HEK293 (cell line): ENCODE results near the gene NGF.
"Not testable (repeated sequence)": the region's sequence is repeated elsewhere in the genome, so short reads cannot be mapped to it uniquely, and the experiment has no call there.

Experiments
- CTCF ChIA-PET: fragments of 350-600 bp; formaldehyde crosslinking; extraction: SDS; loops from one replicate; lab custom pipeline; 2021; ENCODE audit warnings: antibody characterized with exemption; lab: Yijun Ruan, JAX
- POLR2A ChIA-PET: fragments of 300-600 bp; formaldehyde crosslinking; extraction: SDS; loops from one replicate; lab custom pipeline; 2020; ENCODE audit warnings: antibody characterized with exemption, inconsistent platforms; lab: Yijun Ruan, JAX
- H3K27ac ChIP-seq: fragments of 200-500 bp; sonication (Bioruptor generic); 2 replicates; pipeline ENCODE4 v1.5.1; 2014; ENCODE audit warnings: low read depth, low read length, control low read depth, inconsistent platforms; ENCODE audit errors: extremely low read depth
- H3K36me3 ChIP-seq, 2 experiments: fragments of 200-500 bp in 1 of 2; sonication (Bioruptor generic) in 1 of 2; 1 replicate in 1 of 2; 2 replicates in 1 of 2; pipeline ENCODE4 v1.5.1; 2014 to 2017; ENCODE audit warnings: inconsistent platforms in 2 of 2, low read length in 2 of 2; ENCODE audit not compliant: control insufficient read depth in 2 of 2, insufficient read depth in 1 of 2
- H3K4me1 ChIP-seq: fragments of 200-500 bp; sonication (Bioruptor generic); 2 replicates; pipeline ENCODE4 v1.5.1; 2014; ENCODE audit warnings: mild to moderate bottlenecking, low read length, inconsistent platforms; ENCODE audit not compliant: control insufficient read depth, insufficient read depth
- H3K4me3 ChIP-seq: 2 replicates; pipeline ENCODE4 v1.5.1; 2011; ENCODE audit warnings: low read depth, mild to moderate bottlenecking, control low read depth, low read length, moderate library complexity
- H3K9me3 ChIP-seq: fragments of 200-500 bp; sonication (Bioruptor generic); 2 replicates; pipeline ENCODE4 v1.5.1; 2014; ENCODE audit warnings: low read depth, low read length, inconsistent platforms; ENCODE audit not compliant: control insufficient read depth, insufficient read depth
- EGR2 ChIP-seq: fragments of 450-650 bp; formaldehyde crosslinking; IDR thresholded peaks from 2 replicates; pipeline ENCODE4 v1.5.1; 2016; ENCODE audit warnings: low read depth, missing biosample characterization, missing genetic modification characterization
- GLIS2 ChIP-seq: fragments of 450-650 bp; formaldehyde crosslinking; IDR thresholded peaks from 2 replicates; pipeline ENCODE4 v1.5.1; 2016; ENCODE audit warnings: missing biosample characterization, missing genetic modification characterization
- HOXD13 ChIP-seq: sonication (generic); formaldehyde crosslinking; IDR thresholded peaks from 2 replicates; pipeline ENCODE4 v1.8.0; 2022; ENCODE audit warnings: missing genetic modification reagents, borderline replicate concordance
- KLF10 ChIP-seq: fragments of 450-650 bp; IDR thresholded peaks from 2 replicates; pipeline ENCODE4 v1.5.1; 2018; ENCODE audit warnings: missing biosample characterization, mild to moderate bottlenecking, missing genetic modification characterization
- OVOL3 ChIP-seq: fragments of 450-650 bp; formaldehyde crosslinking; IDR thresholded peaks from 2 replicates; pipeline ENCODE4 v1.5.1; 2016; ENCODE audit warnings: missing biosample characterization, missing genetic modification characterization
- REPIN1 ChIP-seq: fragments of 450-650 bp; formaldehyde crosslinking; IDR thresholded peaks from 2 replicates; pipeline ENCODE4 v1.5.1; 2017; ENCODE audit warnings: missing biosample characterization, missing genetic modification characterization, low read depth
- SALL2 ChIP-seq: fragments of 450-650 bp; formaldehyde crosslinking; IDR thresholded peaks from 2 replicates; pipeline ENCODE4 v1.5.0; 2017; ENCODE audit warnings: missing biosample characterization, mild to moderate bottlenecking, missing genetic modification characterization, borderline replicate concordance
- SETDB1 ChIP-seq: IDR thresholded peaks from one replicate; pipeline ENCODE4 v1.6.1; 2017; ENCODE audit warnings: mild to moderate bottlenecking, low read length, moderate library complexity, mixed read lengths; ENCODE audit not compliant: insufficient read length
- YY1 ChIP-seq: fragments of 450-650 bp; formaldehyde crosslinking; IDR thresholded peaks from 2 replicates; pipeline ENCODE4 v1.5.1; 2018; ENCODE audit warnings: missing biosample characterization, missing genetic modification characterization
- ZBTB21 ChIP-seq: fragments of 450-650 bp; formaldehyde crosslinking; IDR thresholded peaks from 2 replicates; pipeline ENCODE4 v1.5.1; 2017; ENCODE audit warnings: missing biosample characterization, missing genetic modification characterization
- ZFP3 ChIP-seq: fragments of 450-650 bp; formaldehyde crosslinking; IDR thresholded peaks from 2 replicates; pipeline ENCODE4 v1.5.1; 2016; ENCODE audit warnings: low read depth, missing biosample characterization, missing genetic modification characterization
- ZNF10 ChIP-seq: fragments of 450-650 bp; formaldehyde crosslinking; IDR thresholded peaks from 2 replicates; pipeline ENCODE4 v1.5.1; 2017; ENCODE audit warnings: missing biosample characterization, missing genetic modification characterization
- ZNF146 ChIP-seq: fragments of 450-650 bp; formaldehyde crosslinking; IDR thresholded peaks from 2 replicates; pipeline ENCODE4 v1.5.1; 2016; ENCODE audit warnings: missing biosample characterization, missing genetic modification characterization
- ZNF174 ChIP-seq: fragments of 450-650 bp; formaldehyde crosslinking; IDR thresholded peaks from 2 replicates; pipeline ENCODE4 v1.5.0; 2017; ENCODE audit warnings: missing biosample characterization, mild to moderate bottlenecking, missing genetic modification characterization
- ZNF175 ChIP-seq: fragments of 450-650 bp; formaldehyde crosslinking; IDR thresholded peaks from 2 replicates; pipeline ENCODE4 v1.5.1; 2016; ENCODE audit warnings: missing biosample characterization, missing genetic modification characterization
- ZNF214 ChIP-seq: fragments of 450-650 bp; formaldehyde crosslinking; IDR thresholded peaks from 2 replicates; pipeline ENCODE4 v1.5.1; 2017; ENCODE audit warnings: missing biosample characterization, mild to moderate bottlenecking, missing genetic modification characterization, borderline replicate concordance
- ZNF302 ChIP-seq: fragments of 450-650 bp; formaldehyde crosslinking; IDR thresholded peaks from 2 replicates; pipeline ENCODE4 v1.5.1; 2016; ENCODE audit warnings: missing biosample characterization, missing genetic modification characterization, low read depth
- ZNF366 ChIP-seq: fragments of 450-650 bp; formaldehyde crosslinking; conservative IDR thresholded peaks from 2 replicates; pipeline ENCODE4 v1.5.1; 2016; ENCODE audit warnings: missing biosample characterization, missing genetic modification characterization
- ZNF473 ChIP-seq: fragments of 450-650 bp; formaldehyde crosslinking; IDR thresholded peaks from 2 replicates; pipeline ENCODE4 v1.5.1; 2017; ENCODE audit warnings: missing biosample characterization, missing genetic modification characterization
- ZNF529 ChIP-seq: fragments of 450-650 bp; formaldehyde crosslinking; IDR thresholded peaks from 2 replicates; pipeline ENCODE4 v1.5.1; 2017; ENCODE audit warnings: missing genetic modification characterization, missing biosample characterization; ENCODE audit not compliant: insufficient replicate concordance
- ZNF548 ChIP-seq: fragments of 450-650 bp; formaldehyde crosslinking; IDR thresholded peaks from 2 replicates; pipeline ENCODE4 v1.5.1; 2016; ENCODE audit warnings: missing biosample characterization, missing genetic modification characterization
- ZNF623 ChIP-seq: fragments of 450-650 bp; formaldehyde crosslinking; IDR thresholded peaks from 2 replicates; pipeline ENCODE4 v1.5.1; 2016; ENCODE audit warnings: missing biosample characterization, missing genetic modification characterization
- ZNF660 ChIP-seq: fragments of 450-650 bp; IDR thresholded peaks from 2 replicates; pipeline ENCODE4 v1.5.1; 2018; ENCODE audit warnings: missing biosample characterization, mild to moderate bottlenecking, missing genetic modification characterization
- ZNF692 ChIP-seq: fragments of 450-650 bp; formaldehyde crosslinking; IDR thresholded peaks from 2 replicates; pipeline ENCODE4 v1.5.1; 2016; ENCODE audit warnings: missing biosample characterization, missing genetic modification characterization
- ZNF707 ChIP-seq: fragments of 450-650 bp; formaldehyde crosslinking; IDR thresholded peaks from 2 replicates; pipeline ENCODE4 v1.5.1; 2016; ENCODE audit warnings: missing biosample characterization, missing genetic modification characterization
- ZNF843 ChIP-seq: fragments of 450-650 bp; formaldehyde crosslinking; IDR thresholded peaks from 2 replicates; pipeline ENCODE4 v1.5.1; 2016; ENCODE audit warnings: missing biosample characterization, missing genetic modification characterization
- ZSCAN16 ChIP-seq: fragments of 450-650 bp; formaldehyde crosslinking; IDR thresholded peaks from 2 replicates; pipeline ENCODE4 v1.5.1; 2016; ENCODE audit warnings: missing biosample characterization, missing genetic modification characterization
- TF ChIP-seq, protein P1 (sequence below): fragments of 450-650 bp; formaldehyde crosslinking; IDR thresholded peaks from 2 replicates; pipeline ENCODE4 v1.5.1; 2017; ENCODE audit warnings: missing biosample characterization, missing genetic modification characterization
- TF ChIP-seq, protein P2 (sequence below): fragments of 450-650 bp; formaldehyde crosslinking; IDR thresholded peaks from 2 replicates; pipeline ENCODE4 v1.5.1; 2016; ENCODE audit warnings: missing biosample characterization, missing genetic modification characterization
- TF ChIP-seq, protein P3 (sequence below): fragments of 450-650 bp; formaldehyde crosslinking; IDR thresholded peaks from 2 replicates; pipeline ENCODE4 v1.5.1; 2016; ENCODE audit warnings: missing biosample characterization, missing genetic modification characterization

The NGF gene

GRCh38 chr1:115383455-115383854, 45.4 kb upstream of the NGF start:
- POLR2A ChIA-PET, H3K27ac ChIP-seq, H3K36me3 ChIP-seq, H3K9me3 ChIP-seq, H3K4me3 ChIP-seq, CTCF ChIA-PET, H3K4me1 ChIP-seq: not testable (repeated sequence)
- TF ChIP-seq ZNF146 (tag by site-specific recombination): peak; percentile 71

DNA sequence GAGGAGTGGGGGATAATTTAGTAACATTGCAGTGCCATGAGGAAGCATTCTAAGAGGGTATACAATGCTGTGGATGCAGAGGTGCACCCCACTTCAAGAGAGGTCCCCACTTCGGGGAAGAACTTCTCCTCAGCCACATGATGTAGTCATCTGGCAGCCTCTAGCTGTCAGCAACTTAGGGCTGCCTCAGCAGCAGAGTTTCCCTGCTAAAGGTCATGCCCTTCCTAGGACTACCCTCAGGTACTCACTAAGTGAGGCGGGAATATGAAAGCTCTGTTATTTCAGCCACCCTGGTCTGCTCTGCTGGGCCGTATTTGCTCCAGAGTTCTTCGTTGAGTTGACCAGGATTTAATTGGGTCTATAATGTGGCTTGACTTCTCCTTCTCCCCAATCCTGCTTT, 41.9 kb upstream of the NGF start:
- CTCF ChIA-PET: interaction anchor here (0.7 kb wide), 1 partner anchor 64 kb away, joined by 3 read pairs; no protein-coding TSS in a partner anchor
- TF ChIP-seq ZSCAN16 (tag by site-specific recombination) (no peak), REPIN1 (tag by site-specific recombination) (no peak), YY1 (tag by site-specific recombination) (no peak), KLF10 (tag by site-specific recombination) (no peak), SALL2 (tag by site-specific recombination) (no peak), ZNF175 (tag by site-specific recombination) (no peak), ZNF473 (no peak), SETDB1 (no peak), EGR2 (tag by site-specific recombination) (no peak), HOXD13 (no peak), ZNF366 (tag by site-specific recombination) (no peak), GLIS2 (tag by site-specific recombination) (no peak), ZNF707 (tag by site-specific recombination) (no peak)
- TF ChIP-seq, protein P1, sequence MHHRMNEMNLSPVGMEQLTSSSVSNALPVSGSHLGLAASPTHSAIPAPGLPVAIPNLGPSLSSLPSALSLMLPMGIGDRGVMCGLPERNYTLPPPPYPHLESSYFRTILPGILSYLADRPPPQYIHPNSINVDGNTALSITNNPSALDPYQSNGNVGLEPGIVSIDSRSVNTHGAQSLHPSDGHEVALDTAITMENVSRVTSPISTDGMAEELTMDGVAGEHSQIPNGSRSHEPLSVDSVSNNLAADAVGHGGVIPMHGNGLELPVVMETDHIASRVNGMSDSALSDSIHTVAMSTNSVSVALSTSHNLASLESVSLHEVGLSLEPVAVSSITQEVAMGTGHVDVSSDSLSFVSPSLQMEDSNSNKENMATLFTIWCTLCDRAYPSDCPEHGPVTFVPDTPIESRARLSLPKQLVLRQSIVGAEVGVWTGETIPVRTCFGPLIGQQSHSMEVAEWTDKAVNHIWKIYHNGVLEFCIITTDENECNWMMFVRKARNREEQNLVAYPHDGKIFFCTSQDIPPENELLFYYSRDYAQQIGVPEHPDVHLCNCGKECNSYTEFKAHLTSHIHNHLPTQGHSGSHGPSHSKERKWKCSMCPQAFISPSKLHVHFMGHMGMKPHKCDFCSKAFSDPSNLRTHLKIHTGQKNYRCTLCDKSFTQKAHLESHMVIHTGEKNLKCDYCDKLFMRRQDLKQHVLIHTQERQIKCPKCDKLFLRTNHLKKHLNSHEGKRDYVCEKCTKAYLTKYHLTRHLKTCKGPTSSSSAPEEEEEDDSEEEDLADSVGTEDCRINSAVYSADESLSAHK: no peak

GRCh38 chr1:115377411-115377810, 39.4 kb upstream of the NGF start:
- CTCF ChIA-PET: no interaction called here
- Histone ChIP-seq H3K9me3 (no peaks in the 10 kb centered on the region), H3K36me3 (no peaks in the 10 kb centered on the region), H3K4me3 (no peak overlapping the region), H3K27ac (no peak overlapping the region), H3K4me1 (no peaks in the 10 kb centered on the region)
- TF ChIP-seq ZNF660 (tag by site-specific recombination) (no peak), ZNF843 (no peak), ZNF10 (tag by site-specific recombination) (no peak), ZNF214 (no peak), ZFP3 (tag by site-specific recombination) (no peak), ZNF623 (tag by site-specific recombination) (no peak), ZNF529 (no peak), ZNF548 (tag by site-specific recombination) (no peak), ZBTB21 (no peak), ZNF174 (tag by site-specific recombination) (no peak), ZNF692 (no peak), ZNF302 (tag by site-specific recombination) (no peak), OVOL3 (tag by site-specific recombination) (no peak)
- TF ChIP-seq, protein P2, sequence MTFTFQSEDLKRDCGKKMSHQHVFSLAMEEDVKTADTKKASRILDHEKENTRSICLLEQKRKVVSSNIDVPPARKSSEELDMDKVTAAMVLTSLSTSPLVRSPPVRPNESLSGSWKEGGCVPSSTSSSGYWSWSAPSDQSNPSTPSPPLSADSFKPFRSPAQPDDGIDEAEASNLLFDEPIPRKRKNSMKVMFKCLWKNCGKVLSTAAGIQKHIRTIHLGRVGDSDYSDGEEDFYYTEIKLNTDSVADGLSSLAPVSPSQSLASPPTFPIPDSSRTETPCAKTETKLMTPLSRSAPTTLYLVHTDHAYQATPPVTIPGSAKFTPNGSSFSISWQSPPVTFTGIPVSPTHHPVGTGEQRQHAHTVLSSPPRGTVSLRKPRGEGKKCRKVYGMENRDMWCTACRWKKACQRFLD: no peak
- TF ChIP-seq, protein P3, sequence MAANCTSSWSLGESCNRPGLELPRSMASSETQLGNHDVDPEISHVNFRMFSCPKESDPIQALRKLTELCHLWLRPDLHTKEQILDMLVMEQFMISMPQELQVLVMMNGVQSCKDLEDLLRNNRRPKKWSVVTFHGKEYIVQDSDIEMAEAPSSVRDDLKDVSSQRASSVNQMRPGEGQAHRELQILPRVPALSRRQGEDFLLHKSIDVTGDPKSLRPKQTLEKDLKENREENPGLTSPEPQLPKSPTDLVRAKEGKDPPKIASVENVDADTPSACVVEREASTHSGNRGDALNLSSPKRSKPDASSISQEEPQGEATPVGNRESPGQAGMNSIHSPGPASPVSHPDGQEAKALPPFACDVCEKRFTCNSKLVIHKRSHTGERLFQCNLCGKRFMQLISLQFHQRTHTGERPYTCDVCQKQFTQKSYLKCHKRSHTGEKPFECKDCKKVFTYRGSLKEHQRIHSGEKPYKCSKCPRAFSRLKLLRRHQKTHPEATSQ: no peak
- POLR2A ChIA-PET: no interaction called here

More for the DNA sequence above, 41.9 kb upstream of the NGF start:
- Histone ChIP-seq H3K36me3 (no peaks in the 10 kb centered on the region), H3K4me1 (no peaks in the 10 kb centered on the region), H3K4me3 (no peak overlapping the region), H3K9me3 (no peaks in the 10 kb centered on the region), H3K27ac (no peak overlapping the region)
- POLR2A ChIA-PET: no interaction called here
